B cell (primary cell): ENCODE results near the gene PDPK1. TPM values are rescaled to one million over a fixed set of nuclear protein-coding genes. Genes with fewer than 3 reads are reported as not detected.
"Not testable (repeated sequence)": the region's sequence is repeated elsewhere in the genome, so short reads cannot be mapped to it uniquely, and the experiment has no call there.

Experiments
- ATAC-seq: fragments of 200-7000 bp; cut with Tn5 transposase; one replicate; pipeline ENCODE4 v1.10.0; 2021; ENCODE audit warnings: low read depth, mild to moderate bottlenecking, moderate number of reproducible peaks, moderate library complexity
- CTCF ChIA-PET: fragments of 350-600 bp; sonication (Branson Sonifier 250); formaldehyde crosslinking; loops from one replicate; lab custom pipeline; 2021; ENCODE audit warnings: antibody characterized with exemption, inconsistent platforms; lab: Charles Lee
- POLR2A ChIA-PET: fragments of 350-600 bp; sonication (Branson Sonifier 250); formaldehyde crosslinking; loops from one replicate; lab custom pipeline; 2021; ENCODE audit warnings: antibody characterized with exemption; lab: Charles Lee
- DNase-seq: peaks from one replicate; pipeline ENCODE4 v3.0.0; 2013
- H2AFZ ChIP-seq: 2 replicates; pipeline ENCODE4 v1.6.1; 2012; ENCODE audit warnings: mild to moderate bottlenecking, low read depth, low read length; ENCODE audit not compliant: insufficient read depth, poor library complexity, severe bottlenecking
- H3K27ac ChIP-seq, 2 donors: 1 replicate in 1 of 2; 2 replicates in 1 of 2; pipeline ENCODE4 v1.5.1; 2012 to 2013; ENCODE audit warnings: low read length in 2 of 2, mild to moderate bottlenecking in 2 of 2, moderate library complexity in 1 of 2
- H3K27me3 ChIP-seq, 4 experiments: fragments of 200-600 bp in 1 of 4; sonication (generic) in 1 of 4; replicated peaks in 1 of 4; 1 replicate in 2 of 4; 2 replicates in 2 of 4; pipeline versions ENCODE4 v1.6.1 to v1.7.0; 2013 to 2016; ENCODE audit warnings: low read length in 3 of 4, mild to moderate bottlenecking in 2 of 4, mixed read lengths in 1 of 4, moderate library complexity in 1 of 4; ENCODE audit not compliant: insufficient read depth in 4 of 4, control insufficient read depth in 3 of 4; ENCODE audit errors: control extremely low read depth in 1 of 4
- H3K36me3 ChIP-seq, 2 experiments: replicated peaks in 1 of 2; 1 replicate in 1 of 2; 2 replicates in 1 of 2; pipeline versions ENCODE4 v1.6.1 to v1.7.1; 2013; ENCODE audit warnings: low read length in 1 of 2; ENCODE audit not compliant: insufficient read depth in 2 of 2, control insufficient read depth in 1 of 2; ENCODE audit errors: control extremely low read depth in 1 of 2, extremely low read depth in 1 of 2
- H3K4me1 ChIP-seq, 2 donors: fragments of 200-600 bp in 1 of 2; sonication (generic) in 1 of 2; 1 replicate in 1 of 2; 2 replicates in 1 of 2; pipeline versions ENCODE4 v1.5.1 to v1.6.1; 2013 to 2017; ENCODE audit warnings: low read length in 2 of 2; ENCODE audit not compliant: control insufficient read depth in 2 of 2, insufficient read depth in 2 of 2
- H3K4me2 ChIP-seq: replicated peaks from 2 replicates; pipeline ENCODE3; 2012; ENCODE audit warnings: mild to moderate bottlenecking, low read depth, low read length; ENCODE audit not compliant: poor library complexity, severe bottlenecking
- H3K4me3 ChIP-seq, 5 experiments: fragments of 200-600 bp in 1 of 5; sonication (generic) in 1 of 5; 1 replicate in 3 of 5; 2 replicates in 2 of 5; pipeline versions ENCODE4 v1.5.1 to v1.7.0; 2011 to 2016; ENCODE audit warnings: low read length in 4 of 5, mild to moderate bottlenecking in 4 of 5, low read depth in 2 of 5, control low read depth in 1 of 5, moderate library complexity in 1 of 5; ENCODE audit not compliant: insufficient read depth in 1 of 5; ENCODE audit errors: control extremely low read depth in 1 of 5, extremely low read depth in 1 of 5
- H3K79me2 ChIP-seq: fragments of 200-600 bp; sonication (generic); one replicate; pipeline ENCODE4 v1.6.0; 2016; ENCODE audit warnings: low read length; ENCODE audit not compliant: control insufficient read depth, insufficient read depth
- H3K9ac ChIP-seq: fragments of 200-600 bp; sonication (generic); 2 replicates; pipeline ENCODE4 v1.6.1; 2017; ENCODE audit warnings: mild to moderate bottlenecking, low read length, moderate library complexity
- H3K9me3 ChIP-seq, 3 donors: one replicate each; pipeline versions ENCODE4 v1.6.1 to v1.7.1; 2013; ENCODE audit warnings: low read length in 2 of 3; ENCODE audit not compliant: control insufficient read depth in 2 of 3, insufficient read depth in 1 of 3; ENCODE audit errors: control extremely low read depth in 1 of 3
- H4K20me1 ChIP-seq: 2 replicates; pipeline ENCODE4 v1.6.0; 2012; ENCODE audit warnings: mild to moderate bottlenecking, low read length; ENCODE audit not compliant: insufficient read depth, control insufficient read depth, poor library complexity, severe bottlenecking
- H3K27ac Mint-ChIP-seq: one replicate; pipeline ENCODE4 v1.8.0; 2021; ENCODE audit warnings: mixed read lengths
- H3K27me3 Mint-ChIP-seq: one replicate; pipeline ENCODE4 v1.8.0; 2021; ENCODE audit warnings: mixed read lengths
- H3K4me1 Mint-ChIP-seq: one replicate; pipeline ENCODE4 v1.8.0; 2021; ENCODE audit warnings: mixed read lengths
- H3K4me3 Mint-ChIP-seq: one replicate; pipeline ENCODE4 v1.8.0; 2021; ENCODE audit warnings: mixed read lengths
- H3K9me3 Mint-ChIP-seq: one replicate; pipeline ENCODE4 v1.8.0; 2022; ENCODE audit warnings: mixed read lengths; ENCODE audit not compliant: insufficient read depth
- EZH2 ChIP-seq: IDR thresholded peaks from 2 replicates; pipeline ENCODE4 v1.6.1; 2012; ENCODE audit warnings: borderline replicate concordance, low read depth, mild to moderate bottlenecking, moderate library complexity, low read length; ENCODE audit not compliant: insufficient read depth, poor library complexity, severe bottlenecking
- WGBS: methylation state at CpG from one replicate; pipeline ENCODE4 v1.1.5; 2013; ENCODE audit warnings: missing lambda C conversion rate; ENCODE audit not compliant: insufficient coverage; 5-methylcytosine and 5-hydroxymethylcytosine counted together
- intact Hi-C: fragments of 100-400 bp; cut with micrococcal nuclease; formaldehyde crosslinking; loops from one replicate; pipeline ENCODE4 v1.10.0; 2022
- polyA plus RNA-seq: library from polyadenylated mRNA; depleted of rRNA; stranded (reverse); fragments of >200 nt; gene quantifications from 2 replicates; pipeline ENCODE4 v1.2.3, GENCODE V29; 2012
- total RNA-seq, 2 donors: library from RNA; stranded (reverse); fragments of 120-200 nt in 1 of 2; gene quantifications; 1 replicate in 1 of 2; 2 replicates in 1 of 2; pipeline versions ENCODE4 v1.2.3 to v1.2.4, GENCODE V29; 2013 to 2022
- TF ChIP-seq, protein P1 (sequence below): fragments of 200-600 bp; IDR thresholded peaks from one replicate; pipeline ENCODE4 v1.8.0; 2022; ENCODE audit warnings: antibody characterized with exemption, mild to moderate bottlenecking

The PDPK1 gene
- total and polyA plus RNA-seq, 2 donors (not counting 1 experiment from before 2014, with no cell fraction given): 32.5 to 84.1 TPM

DNA sequence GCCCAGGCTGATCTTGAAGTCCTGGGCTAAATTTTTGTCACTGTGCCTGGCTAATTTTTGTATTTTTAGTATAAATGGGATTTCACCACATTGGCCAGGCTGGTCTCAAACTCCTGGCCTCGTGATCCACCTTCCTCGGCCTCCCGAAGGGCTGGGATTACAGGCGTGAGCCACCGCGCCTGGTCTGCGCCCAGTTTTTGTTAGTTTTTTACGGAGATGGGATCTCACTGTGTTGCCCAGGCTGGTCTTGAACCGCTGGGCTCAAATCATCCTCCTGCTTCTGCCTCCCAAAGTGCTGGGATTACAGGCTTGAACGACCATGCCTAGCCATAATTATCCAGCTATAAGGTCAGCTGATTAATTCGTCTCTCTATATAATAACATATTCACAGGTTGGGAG is 3.9 kb upstream of the PDPK1 start:
- no peaks in the 10 kb centered on the region for H3K9me3 ChIP-seq

DNA sequence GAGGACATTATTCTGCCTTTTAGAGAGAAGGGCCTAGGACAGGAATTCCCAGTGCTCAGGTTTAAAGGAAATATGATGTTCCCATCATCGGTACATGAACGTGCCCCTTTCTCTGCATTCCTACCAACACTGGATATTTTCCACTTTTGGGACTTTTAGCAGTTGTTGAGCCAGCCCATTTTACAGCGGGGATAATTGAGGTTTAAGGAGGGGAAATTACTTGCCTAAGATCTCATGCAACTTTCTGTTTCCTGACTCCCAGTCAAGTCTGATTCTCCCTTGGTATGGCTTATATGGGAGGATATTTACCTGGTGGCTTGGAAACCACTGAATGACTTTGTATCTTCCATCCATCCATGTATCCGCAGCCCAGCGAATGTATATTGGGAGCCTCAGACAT is 3.5 kb upstream of the PDPK1 start:
- Histone ChIP-seq H3K4me1 (peaks cover 19 to 40% of the 10 kb centered on the region in 2 donors), H3K79me2 (peaks cover 21% of the 10 kb centered on the region)
- POLR2A ChIA-PET: interaction anchor here (0.9 kb wide), 1 partner anchor 19 kb away, joined by 6 read pairs; no protein-coding TSS in a partner anchor
- H2AFZ ChIP-seq, intact Hi-C loops, H3K4me2 ChIP-seq, H3K4me3 ChIP-seq, H3K9me3 ChIP-seq, H4K20me1 ChIP-seq, H3K9me3 Mint-ChIP-seq, H3K36me3 ChIP-seq, H3K27ac ChIP-seq, DNase-seq, H3K27ac Mint-ChIP-seq, ATAC-seq, H3K9ac ChIP-seq, H3K27me3 ChIP-seq, H3K27me3 Mint-ChIP-seq, CTCF ChIA-PET: not testable (repeated sequence)
- peak overlapping the region; percentile 71 for H3K4me3 Mint-ChIP-seq
- peaks cover 29% of the 10 kb centered on the region for H3K4me1 Mint-ChIP-seq
- no CpG with 5 or more reads among the region's 5 CpGs for WGBS

More for the DNA sequence above, 3.9 kb upstream of the PDPK1 start:
- H3K4me1 ChIP-seq: peaks cover 15 to 36% of the 10 kb centered on the region in 2 donors
- H3K9ac ChIP-seq: no peak overlapping the region
- WGBS: 91% methylated on average over 9 of the region's 11 CpGs
- no peak overlapping the region for H3K27ac ChIP-seq
- H3K36me3 ChIP-seq: peaks cover 0 to 11% of the 10 kb centered on the region in 2 experiments
- peaks cover 26% of the 10 kb centered on the region for H3K4me1 Mint-ChIP-seq
- H3K4me3 Mint-ChIP-seq: peak overlapping the region; percentile 71
- H3K4me2 ChIP-seq: no peak overlapping the region
- no peak overlapping the region for H2AFZ ChIP-seq
- H3K4me3 ChIP-seq: no peak overlapping the region
- H4K20me1 ChIP-seq: peaks cover 5% of the 10 kb centered on the region
- POLR2A ChIA-PET: interaction anchor here (0.6 to 3.4 kb wide), 2 partner anchors 13 to 187 kb away, joined by 4 to 66 read pairs; partner anchors contain the start of gene AMDHD2
- TF ChIP-seq, protein P1, sequence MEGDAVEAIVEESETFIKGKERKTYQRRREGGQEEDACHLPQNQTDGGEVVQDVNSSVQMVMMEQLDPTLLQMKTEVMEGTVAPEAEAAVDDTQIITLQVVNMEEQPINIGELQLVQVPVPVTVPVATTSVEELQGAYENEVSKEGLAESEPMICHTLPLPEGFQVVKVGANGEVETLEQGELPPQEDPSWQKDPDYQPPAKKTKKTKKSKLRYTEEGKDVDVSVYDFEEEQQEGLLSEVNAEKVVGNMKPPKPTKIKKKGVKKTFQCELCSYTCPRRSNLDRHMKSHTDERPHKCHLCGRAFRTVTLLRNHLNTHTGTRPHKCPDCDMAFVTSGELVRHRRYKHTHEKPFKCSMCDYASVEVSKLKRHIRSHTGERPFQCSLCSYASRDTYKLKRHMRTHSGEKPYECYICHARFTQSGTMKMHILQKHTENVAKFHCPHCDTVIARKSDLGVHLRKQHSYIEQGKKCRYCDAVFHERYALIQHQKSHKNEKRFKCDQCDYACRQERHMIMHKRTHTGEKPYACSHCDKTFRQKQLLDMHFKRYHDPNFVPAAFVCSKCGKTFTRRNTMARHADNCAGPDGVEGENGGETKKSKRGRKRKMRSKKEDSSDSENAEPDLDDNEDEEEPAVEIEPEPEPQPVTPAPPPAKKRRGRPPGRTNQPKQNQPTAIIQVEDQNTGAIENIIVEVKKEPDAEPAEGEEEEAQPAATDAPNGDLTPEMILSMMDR: no peak
- no peak for TF ChIP-seq EZH2
- no peak for ATAC-seq
- intact Hi-C loops: no loop called here
- peak overlapping the region; percentile 67 for H3K27ac Mint-ChIP-seq
- H3K27me3 Mint-ChIP-seq: no peaks in the 10 kb centered on the region
- CTCF ChIA-PET: no interaction called here
- no peaks in the 10 kb centered on the region for H3K9me3 Mint-ChIP-seq
- peaks cover 21% of the 10 kb centered on the region for H3K79me2 ChIP-seq
- no peak for DNase-seq
- no peaks in the 10 kb centered on the region for H3K27me3 ChIP-seq
